ENCODE results near the gene IL21R.

IL21R gene

GRCh38 chr16:27470567-27471431 lies 68.8 kb downstream of the IL21R start:
- Histone ChIP-seq H3K9me3 (ENCODE audit: control insufficient read depth, insufficient read depth, low read length) (no peaks in the 10 kb centered on the region), H3K4me3 (ENCODE audit: low read length) (no peak overlapping the region), H3K27ac (ENCODE audit: low read depth, low read length) (no peak overlapping the region), H3K27me3 (ENCODE audit: control insufficient read depth, low read length) (no peaks in the 10 kb centered on the region), H3F3A (ENCODE audit: control insufficient read depth, insufficient read depth) (no peaks in the 10 kb centered on the region), H4K20me1 (ENCODE audit: control insufficient read depth, insufficient read depth, low read depth, low read length) (no peaks in the 10 kb centered on the region), H3K79me2 (ENCODE audit: control insufficient read depth, low read length) (no peaks in the 10 kb centered on the region), H3K4me1 (ENCODE audit: control insufficient read depth, low read length) (no peaks in the 10 kb centered on the region), H3K36me3 (ENCODE audit: control insufficient read depth, low read length) (peaks cover 59% of the 10 kb centered on the region), H3K4me2 (ENCODE audit: low read length) (no peak overlapping the region), H3K9me2 (replicated peaks; ENCODE audit: control insufficient read depth, low read length) (no peaks in the 10 kb centered on the region)
- TF ChIP-seq CTCF (IDR thresholded peaks at IDR 0.05; ENCODE audit: low read depth, low read length, poor library complexity, severe bottlenecking): no peak
- TF ChIP-seq EZH2phosphoT487 (IDR thresholded peaks at IDR 0.05; ENCODE audit: borderline replicate concordance, low read length): no peak

GRCh38 chr16:27471661-27472060 lies 69.7 kb downstream of the IL21R start:
- Histone ChIP-seq H3K27me3 (ENCODE audit: control insufficient read depth, low read length) (no peaks in the 10 kb centered on the region), H3K4me3 (ENCODE audit: low read length) (no peak overlapping the region), H3K36me3 (ENCODE audit: control insufficient read depth, low read length) (peaks cover 59% of the 10 kb centered on the region), H3F3A (ENCODE audit: control insufficient read depth, insufficient read depth) (no peaks in the 10 kb centered on the region), H3K27ac (ENCODE audit: low read depth, low read length) (no peak overlapping the region), H4K20me1 (ENCODE audit: control insufficient read depth, insufficient read depth, low read depth, low read length) (no peaks in the 10 kb centered on the region), H3K79me2 (ENCODE audit: control insufficient read depth, low read length) (no peaks in the 10 kb centered on the region), H3K4me1 (ENCODE audit: control insufficient read depth, low read length) (no peaks in the 10 kb centered on the region), H3K9me3 (ENCODE audit: control insufficient read depth, insufficient read depth, low read length) (no peaks in the 10 kb centered on the region), H3K4me2 (ENCODE audit: low read length) (no peak overlapping the region), H3K9me2 (replicated peaks; ENCODE audit: control insufficient read depth, low read length) (no peaks in the 10 kb centered on the region)
- TF ChIP-seq CTCF (IDR thresholded peaks at IDR 0.05; ENCODE audit: low read depth, low read length, poor library complexity, severe bottlenecking) (no peak), EZH2phosphoT487 (IDR thresholded peaks at IDR 0.05; ENCODE audit: borderline replicate concordance, low read length) (no peak)

GRCh38 chr16:27472091-27473020 lies 70.4 kb downstream of the IL21R start:
- no peak overlapping the region for H3K4me2 ChIP-seq (ENCODE audit: low read length)
- peaks cover 59% of the 10 kb centered on the region for H3K36me3 ChIP-seq (ENCODE audit: control insufficient read depth, low read length)
- no peaks in the 10 kb centered on the region for H3K9me3 ChIP-seq (ENCODE audit: control insufficient read depth, insufficient read depth, low read length)
- no peaks in the 10 kb centered on the region for H3K27me3 ChIP-seq (ENCODE audit: control insufficient read depth, low read length)
- no peaks in the 10 kb centered on the region for H3K79me2 ChIP-seq (ENCODE audit: control insufficient read depth, low read length)
- H3K4me1 ChIP-seq (ENCODE audit: control insufficient read depth, low read length): no peaks in the 10 kb centered on the region
- no peak overlapping the region for H3K4me3 ChIP-seq (ENCODE audit: low read length)
- TF ChIP-seq EZH2phosphoT487 (IDR thresholded peaks at IDR 0.05; ENCODE audit: borderline replicate concordance, low read length) (no peak), CTCF (IDR thresholded peaks at IDR 0.05; ENCODE audit: low read depth, low read length, poor library complexity, severe bottlenecking) (no peak)
- no peaks in the 10 kb centered on the region for H3F3A ChIP-seq (ENCODE audit: control insufficient read depth, insufficient read depth)
- no peaks in the 10 kb centered on the region for H4K20me1 ChIP-seq (ENCODE audit: control insufficient read depth, insufficient read depth, low read depth, low read length)
- no peaks in the 10 kb centered on the region for H3K9me2 ChIP-seq (replicated peaks; ENCODE audit: control insufficient read depth, low read length)
- no peak overlapping the region for H3K27ac ChIP-seq (ENCODE audit: low read depth, low read length)
